Lung (tissue), 12 donors: ENCODE data around the gene STPG3. TPM values are rescaled to one million over a fixed set of nuclear protein-coding genes. Genes with fewer than 3 reads are reported as not detected.

ENCODE experiments used
- ATAC-seq: fragments of 200-7000 bp; cut with Tn5 transposase; one replicate; pipeline ENCODE4 v1.9.1; 2020; ENCODE audit warnings: moderate number of reproducible peaks; ENCODE audit not compliant: insufficient read depth, low FRiP score
- DNase-seq, 3 donors: peaks; one replicate each; pipeline ENCODE4 v3.0.0-alpha.2; 2013 to 2017
- H3K27ac ChIP-seq, 2 donors: one replicate each; pipeline ENCODE4 v1.5.1; 2013; ENCODE audit warnings: mild to moderate bottlenecking in 2 of 2, moderate library complexity in 2 of 2, control low read depth in 1 of 2, inconsistent platforms in 1 of 2, low read depth in 1 of 2, low read length in 1 of 2
- H3K27me3 ChIP-seq, 3 donors: one replicate each; pipeline ENCODE4 v1.5.1; 2013; ENCODE audit warnings: low read length in 2 of 3; ENCODE audit not compliant: control insufficient read depth in 3 of 3, insufficient read depth in 3 of 3
- H3K36me3 ChIP-seq, 4 donors: one replicate each; pipeline ENCODE4 v1.5.1; 2013; ENCODE audit warnings: low read length in 4 of 4, mild to moderate bottlenecking in 1 of 4, moderate library complexity in 1 of 4; ENCODE audit not compliant: control insufficient read depth in 4 of 4, insufficient read depth in 4 of 4
- H3K4me1 ChIP-seq, 5 donors: one replicate each; pipeline ENCODE4 v1.5.1; 2013; ENCODE audit warnings: low read length in 5 of 5, mild to moderate bottlenecking in 2 of 5, moderate library complexity in 1 of 5; ENCODE audit not compliant: control insufficient read depth in 5 of 5, insufficient read depth in 5 of 5
- H3K4me3 ChIP-seq: one replicate; pipeline ENCODE4 v1.5.1; 2013; ENCODE audit warnings: mild to moderate bottlenecking, control low read depth, moderate library complexity
- H3K9ac ChIP-seq, 2 donors: one replicate each; pipeline ENCODE4 v1.5.1; 2013; ENCODE audit warnings: low read length in 2 of 2, control low read depth in 1 of 2; ENCODE audit not compliant: insufficient read depth in 1 of 2
- H3K9me3 ChIP-seq, 4 donors: one replicate each; pipeline ENCODE4 v1.5.1; 2013; ENCODE audit warnings: low read length in 3 of 4, mild to moderate bottlenecking in 1 of 4, moderate library complexity in 1 of 4; ENCODE audit not compliant: control insufficient read depth in 4 of 4, insufficient read depth in 3 of 4
- WGBS, 2 donors: extraction: QIAGEN DNeasy Blood & Tissue Kit; methylation state at CpG; one replicate each; pipeline ENCODE4 v1.1.7; 2013; 5-methylcytosine and 5-hydroxymethylcytosine counted together
- polyA plus RNA-seq, 2 donors: library from polyadenylated mRNA; stranded (reverse); fragments of 200-250 nt; gene quantifications; one replicate each; pipeline ENCODE4 v1.2.1, GENCODE V29; 2013
- total RNA-seq, 2 donors: library from RNA; depleted of rRNA in 1 of 2; stranded (reverse); fragments of >200 nt in 1 of 2; gene quantifications; one replicate each; pipeline ENCODE4 v1.2.1, GENCODE V29; 2014 to 2021
- TF ChIP-seq, protein P1 (sequence below): IDR thresholded peaks from 2 replicates; pipeline ENCODE4 v1.5.1; 2012; ENCODE audit warnings: mild to moderate bottlenecking; ENCODE audit errors: control extremely low read depth, extremely low read depth
- donor health status: control.
- donor health status: control.
- donor health status: Bipolar disorder and iron deficiency.
- donor health status: healthy.
- donor health status: DM: yes; HTN: yes; CAD: no.

Gene STPG3
- total and polyA plus RNA-seq, 4 donors, result 0.18 TPM; not detected in 3

DNA sequence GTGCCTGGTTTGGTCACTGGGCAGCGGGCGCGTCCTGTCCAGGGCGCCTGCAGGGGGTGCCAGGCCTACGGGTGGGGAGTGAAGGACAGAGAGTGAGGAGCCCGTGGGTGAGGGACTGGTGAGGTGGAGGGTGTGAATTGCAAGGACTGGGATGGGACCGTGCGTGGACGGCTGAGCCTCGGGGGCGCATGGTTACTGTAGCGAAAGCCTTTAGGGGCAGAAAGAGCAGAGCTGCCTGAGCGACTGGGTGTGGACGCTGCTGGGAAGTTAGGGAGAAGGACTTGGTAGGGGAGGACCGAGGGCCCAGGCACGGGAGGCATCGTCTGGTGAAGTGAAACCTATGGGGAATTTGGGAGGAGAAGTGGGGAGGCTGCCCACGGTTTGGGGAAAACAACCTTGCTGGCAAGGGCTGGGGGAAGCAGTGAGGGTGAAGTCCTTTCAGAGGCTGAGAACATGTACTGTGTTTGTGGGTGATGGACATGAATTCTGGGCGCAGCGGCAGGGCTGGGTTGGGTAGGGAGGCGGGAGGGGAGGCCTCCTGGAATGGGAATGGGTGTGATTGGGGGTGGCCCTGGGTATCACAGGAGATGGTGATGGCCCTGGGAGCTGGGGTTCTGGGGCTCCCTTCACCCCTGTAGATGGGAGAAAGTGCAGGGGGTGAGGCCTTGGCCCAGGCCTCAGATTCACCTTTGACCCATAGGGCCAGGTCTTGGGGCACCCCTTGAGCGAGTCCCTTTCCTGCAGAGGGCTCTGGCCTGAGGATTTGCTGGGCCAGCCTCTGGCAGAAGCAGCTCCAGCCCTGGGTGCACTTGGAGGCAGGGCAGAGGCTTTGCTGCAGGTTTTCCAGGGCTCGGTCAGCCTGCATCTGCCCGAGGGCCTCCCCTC, 24.7 kb downstream of the STPG3 start:
- DNase-seq (no peak), ATAC-seq (no peak)
- Histone ChIP-seq H3K9me3 (peaks cover 0 to 4% (median 0%) of the 10 kb centered on the region in 4 donors), H3K9ac (no peak overlapping the region), H3K4me1 (peaks cover 0 to 30% (median 4%) of the 10 kb centered on the region in 5 donors), H3K27me3 (no peaks in the 10 kb centered on the region), H3K36me3 (peaks cover 1 to 39% (median 11%) of the 10 kb centered on the region in 4 donors), H3K27ac (peak overlapping the region; percentile 94 to 97), H3K4me3 (peak overlapping the region; percentile 7)
- WGBS, 2 donors, result 83 to 88% methylated on average over 24 of the region's 24 CpGs
- TF ChIP-seq, protein P1, sequence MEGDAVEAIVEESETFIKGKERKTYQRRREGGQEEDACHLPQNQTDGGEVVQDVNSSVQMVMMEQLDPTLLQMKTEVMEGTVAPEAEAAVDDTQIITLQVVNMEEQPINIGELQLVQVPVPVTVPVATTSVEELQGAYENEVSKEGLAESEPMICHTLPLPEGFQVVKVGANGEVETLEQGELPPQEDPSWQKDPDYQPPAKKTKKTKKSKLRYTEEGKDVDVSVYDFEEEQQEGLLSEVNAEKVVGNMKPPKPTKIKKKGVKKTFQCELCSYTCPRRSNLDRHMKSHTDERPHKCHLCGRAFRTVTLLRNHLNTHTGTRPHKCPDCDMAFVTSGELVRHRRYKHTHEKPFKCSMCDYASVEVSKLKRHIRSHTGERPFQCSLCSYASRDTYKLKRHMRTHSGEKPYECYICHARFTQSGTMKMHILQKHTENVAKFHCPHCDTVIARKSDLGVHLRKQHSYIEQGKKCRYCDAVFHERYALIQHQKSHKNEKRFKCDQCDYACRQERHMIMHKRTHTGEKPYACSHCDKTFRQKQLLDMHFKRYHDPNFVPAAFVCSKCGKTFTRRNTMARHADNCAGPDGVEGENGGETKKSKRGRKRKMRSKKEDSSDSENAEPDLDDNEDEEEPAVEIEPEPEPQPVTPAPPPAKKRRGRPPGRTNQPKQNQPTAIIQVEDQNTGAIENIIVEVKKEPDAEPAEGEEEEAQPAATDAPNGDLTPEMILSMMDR, result no peak

DNA sequence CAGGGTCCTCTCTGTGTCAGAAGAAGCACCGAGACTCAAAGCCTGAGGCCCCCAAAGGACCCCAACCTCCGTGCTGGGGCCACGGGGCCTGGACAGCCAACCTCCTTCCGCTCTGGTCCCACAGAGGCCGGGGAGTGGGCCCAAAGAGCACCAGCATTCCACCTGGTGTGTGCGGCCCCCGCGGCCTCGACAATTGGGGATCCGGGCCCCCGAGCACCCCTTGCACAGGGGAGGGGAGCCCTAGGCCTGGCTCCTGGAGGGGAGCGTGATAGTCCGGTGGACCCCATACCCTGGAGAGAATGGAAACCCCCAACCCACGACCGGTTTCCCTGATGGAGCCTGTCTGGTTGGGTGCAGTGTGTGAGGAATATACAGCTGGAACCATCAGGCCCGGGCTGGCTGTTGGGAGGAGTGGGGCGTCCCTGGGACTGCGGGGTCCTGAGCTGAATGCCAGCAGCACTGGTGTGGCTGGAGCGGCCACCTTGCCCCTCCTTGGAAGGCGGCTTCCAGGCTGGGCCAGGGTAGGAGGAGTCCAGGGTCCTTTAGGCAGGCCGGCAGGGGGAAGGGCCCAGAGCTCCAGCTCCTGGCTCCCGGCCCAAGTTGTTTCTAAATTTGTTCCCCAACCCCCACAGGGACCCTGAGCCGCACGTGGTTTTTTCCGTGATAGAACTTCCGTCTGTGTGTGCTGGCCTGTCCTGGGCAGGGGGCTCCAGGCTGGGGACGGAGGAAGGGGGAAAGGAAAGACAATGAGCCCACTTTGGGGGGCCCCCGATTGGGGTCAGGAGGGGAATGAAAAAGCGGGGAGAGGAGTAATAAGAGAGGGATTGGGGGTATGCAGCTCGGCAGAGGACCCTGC, 25.6 kb downstream of the STPG3 start:
- Histone ChIP-seq H3K9me3 (peaks cover 0 to 4% (median 0%) of the 10 kb centered on the region in 4 donors), H3K36me3 (peaks cover 0 to 41% (median 10%) of the 10 kb centered on the region in 4 donors), H3K4me3 (no peak overlapping the region), H3K4me1 (peaks cover 0 to 32% (median 4%) of the 10 kb centered on the region in 5 donors), H3K27me3 (no peaks in the 10 kb centered on the region), H3K27ac (peak overlapping the region; percentile 94 to 97), H3K9ac (no peak overlapping the region)
- ATAC-seq, result peak; percentile 25
- DNase-seq, result peak; percentile 88 to 95 (median 91)
- TF ChIP-seq, protein P1, result no peak
- WGBS, 2 donors, result 36 to 41% methylated on average over 28 to 30 of the region's 30 CpGs

DNA sequence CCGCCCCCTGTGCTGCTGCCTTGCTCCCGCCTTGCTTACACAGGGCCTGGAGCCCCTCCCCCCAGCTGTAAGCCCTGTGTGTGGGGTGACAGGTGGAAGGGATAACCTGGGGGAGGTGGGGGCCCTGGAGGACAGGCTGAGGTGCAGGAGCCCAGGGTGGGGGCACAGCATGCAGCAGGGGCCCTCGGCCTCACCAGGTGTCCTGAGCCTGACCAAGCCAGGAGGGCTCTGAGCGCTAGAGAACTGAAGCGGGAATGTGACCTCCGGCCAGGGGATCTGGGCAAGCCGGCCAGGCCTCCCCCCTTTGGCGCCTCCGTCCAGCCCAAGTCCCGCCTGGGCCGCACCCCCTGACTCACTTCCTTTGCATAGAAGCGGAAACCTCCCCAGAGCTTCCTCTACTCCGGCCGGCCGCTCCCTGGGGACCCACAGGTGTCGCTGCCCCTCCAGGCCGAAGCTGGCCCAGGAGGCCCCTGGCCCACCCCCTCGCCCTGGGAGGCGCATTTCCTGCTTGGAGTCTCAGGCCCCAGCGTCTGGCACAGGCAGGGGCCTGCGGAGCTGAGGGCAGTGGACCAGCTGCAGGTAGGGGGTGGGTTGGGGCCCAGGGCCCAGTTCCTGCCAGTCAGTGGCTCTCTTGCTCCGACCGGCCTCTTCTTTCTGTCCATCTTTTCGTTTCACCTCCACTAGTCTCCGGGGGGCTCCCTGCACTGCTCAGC, 26.4 kb downstream of the STPG3 start, which contains the start of gene TOR4A:
Gene TOR4A, plus strand, starts transcription at position 398 of the 713 bp plus-strand sequence. CDS start 964 bp downstream, outside the sequence.
- DNase-seq (peak; percentile 70 to 85 (median 71)), ATAC-seq (peak; percentile 88)
- peaks cover 0 to 37% (median 6%) of the 10 kb centered on the region in 4 donors for H3K36me3 ChIP-seq
- TF ChIP-seq, protein P1, result peak; percentile 3
- H3K9ac ChIP-seq, result no peak within 1 kb of the TSS
- H3K4me3 ChIP-seq, result peak within 1 kb of the TSS; percentile 71
- no peaks in the 10 kb centered on the region for H3K27me3 ChIP-seq
- WGBS, 2 donors, result 3 to 8% methylated on average over 23 to 25 of the region's 25 CpGs
- peaks cover 0 to 32% (median 4%) of the 10 kb centered on the region in 5 donors for H3K4me1 ChIP-seq
- peak within 1 kb of the TSS; percentile 94 to 97 for H3K27ac ChIP-seq
- H3K9me3 ChIP-seq, result peaks cover 0 to 4% (median 0%) of the 10 kb centered on the region in 4 donors
